ENCODE measurements around the gene UBE2D1. TPM values are rescaled to one million over a fixed set of nuclear protein-coding genes. Genes with fewer than 3 reads are reported as not detected.

Gene UBE2D1
- total and polyA plus RNA-seq, 9 of the 15 experiments (the other 6 are each of a cell fraction or from before 2014, with no cell fraction given) = 4.1 to 24.4 (median 12.3) TPM

- Histone ChIP-seq H3K9me3 (replicated peaks; ENCODE audit: control insufficient read depth, insufficient read depth, low read depth, low read length) (no peaks in the 10 kb centered on the region), H3K4me1 (replicated peaks in 1 of 2; ENCODE audit: control insufficient read depth in 2 of 2, insufficient read depth in 2 of 2, low read length in 2 of 2) (no peaks in the 10 kb centered on the region), H3K9me1 (ENCODE audit: control insufficient read depth, insufficient read depth, low read length) (no peaks in the 10 kb centered on the region), H2AFZ (ENCODE audit: low read depth, low read length) (no peak overlapping the region), H4K20me1 (replicated peaks; ENCODE audit: control insufficient read depth, insufficient read depth, low read length) (no peaks in the 10 kb centered on the region), H3K27me3 (ENCODE audit: control insufficient read depth in 2 of 2, insufficient read depth in 2 of 2, low read length in 2 of 2) (no peaks in the 10 kb centered on the region), H3K79me2 (ENCODE audit: control insufficient read depth, insufficient read depth, low read length) (no peaks in the 10 kb centered on the region), H3K27ac (ENCODE audit: extremely low read depth, low read depth, low read length) (no peak overlapping the region), H3K4me3 (no peak overlapping the region), H3K9ac (ENCODE audit: insufficient read depth in 1 of 2, low read depth in 2 of 2, low read length in 2 of 2) (no peak overlapping the region), H3K4me2 (ENCODE audit: insufficient read depth, low read length) (no peak overlapping the region), H3K36me3 (ENCODE audit: control insufficient read depth, insufficient read depth, low read length) (no peaks in the 10 kb centered on the region)
- FAIRE-seq (peak; percentile 98), ATAC-seq (peak; percentile 99), DNase-seq (ENCODE audit: extremely low read depth in 1 of 4, low spot score in 3 of 4) (peak; percentile 71 to 83 (median 77))
- intact Hi-C loops (cut with micrococcal nuclease) = loop anchor here (1.0 kb wide), 2 partner anchors 86 to 232 kb away; partner anchors contain the start of gene TFAM
- ChIA-PET CTCF (ENCODE audit: low intra/inter-chr PET ratio) (interaction anchor here (0.6 to 1.3 kb wide), 4 partner anchors 35 to 94 kb away, joined by 3 to 6 read pairs (median 5); partner anchors contain the start of genes TFAM and UBE2D1), POLR2A (no interaction called here)
- in situ Hi-C loops (cut with MboI) = no loop called here
- no TSS peak for BruUV-seq (replicated peaks)
- 29% methylated on average over 4 of the region's 4 CpGs for WGBS (ENCODE audit: insufficient coverage, low coverage, missing lambda C conversion rate)
- TF ChIP-seq MEF2D (tag; conservative IDR thresholded peaks at IDR 0.05; ENCODE audit: low read depth) (no peak), PKNOX1 (IDR thresholded peaks at IDR 0.05) (no peak), DEAF1 (CRISPR knock-in tag; IDR thresholded peaks at IDR 0.05) (peak; percentile 85), CBX3 (IDR thresholded peaks at IDR 0.05; ENCODE audit: borderline replicate concordance in 1 of 2, low read length in 2 of 2) (0 out of 3 replicates have a peak, but pooled peaks of 1 of the 2 experiments have one; percentile 52), ETV5 (CRISPR knock-in tag; IDR thresholded peaks at IDR 0.05; ENCODE audit: low read depth) (no peak), ARID2 (IDR thresholded peaks at IDR 0.05) (peak; percentile 75), RCOR1 (IDR thresholded peaks at IDR 0.05; ENCODE audit: borderline replicate concordance in 1 of 2, low read depth in 2 of 2, low read length in 2 of 2) (0 out of 4 replicates have a peak, but pooled peaks of 1 of the 2 experiments have one; percentile 27), SMC3 (conservative IDR thresholded peaks at IDR 0.05; ENCODE audit: insufficient read depth, low read depth, low read length) (peak; percentile 91), REST (IDR thresholded peaks at IDR 0.05; ENCODE audit: borderline replicate concordance) (peak; percentile 91), REST (CRISPR knock-in tag; IDR thresholded peaks at IDR 0.05; ENCODE audit: low read depth) (no peak), KLF16 (IDR thresholded peaks at IDR 0.05) (peak; percentile 60; the same call in 1 of the 2 replicates), MAZ (CRISPR knock-in tag; conservative IDR thresholded peaks at IDR 0.05 in 1 of 2, IDR thresholded peaks at IDR 0.05 in 1 of 2) (0 out of 4 replicates have a peak, but pooled peaks of 1 of the 2 experiments have one; percentile 13)
Observed at GRCh38 chr10:58299580-58299979, 35.2 kb upstream of the UBE2D1 start.

Measured in K562 (cell line).